VCaP (cell line): ENCODE results near the gene DHRS7B.

Source experiments
- H3K27ac ChIP-seq: fragments of 450-650 bp; 2 replicates; pipeline ENCODE4 v1.5.1; 2017
- TF ChIP-seq, protein P1 (sequence below): fragments of 450-650 bp; conservative IDR thresholded peaks from 2 replicates; pipeline ENCODE4 v1.5.1; 2017; ENCODE audit warnings: mild to moderate bottlenecking, moderate library complexity

The DHRS7B gene

DNA sequence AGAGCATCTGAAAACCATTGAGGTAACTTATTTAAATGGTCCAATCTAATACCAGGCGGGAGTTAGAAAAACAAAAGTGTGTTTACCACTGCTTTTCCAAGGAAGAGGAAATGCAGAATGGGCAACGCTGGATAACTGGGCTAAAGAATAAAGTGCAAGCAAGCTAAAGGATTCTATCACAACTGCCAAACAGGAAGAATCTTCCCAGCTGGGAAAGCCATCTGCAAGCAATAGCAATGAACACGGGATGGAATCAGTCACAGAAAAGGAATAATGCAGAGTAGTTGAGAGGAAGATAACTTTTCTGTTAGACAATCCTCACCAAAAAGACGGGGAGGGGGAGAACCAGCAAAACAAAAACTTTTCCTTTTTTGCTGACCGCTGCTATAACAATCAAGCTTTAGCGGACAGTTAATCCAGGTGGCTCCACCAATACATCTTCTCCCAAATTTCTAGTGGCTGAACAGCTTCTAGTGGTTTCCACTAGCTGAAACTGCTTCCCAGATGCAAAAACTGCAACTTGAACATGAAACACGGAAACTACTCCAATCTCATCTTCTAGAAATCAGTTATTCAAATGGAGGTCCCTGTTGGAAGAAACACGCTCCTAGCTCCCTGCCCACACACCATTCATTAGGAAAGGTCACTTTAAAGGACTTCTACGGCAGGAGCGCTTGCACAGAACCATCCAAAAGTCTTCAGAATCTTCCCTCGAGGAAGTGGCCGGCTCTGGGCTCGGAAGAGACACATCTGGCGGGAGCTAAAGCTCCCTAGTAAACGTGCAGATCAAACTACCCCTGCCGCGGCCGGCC is 86.3 kb downstream of the DHRS7B start:
- TF ChIP-seq, protein P1, sequence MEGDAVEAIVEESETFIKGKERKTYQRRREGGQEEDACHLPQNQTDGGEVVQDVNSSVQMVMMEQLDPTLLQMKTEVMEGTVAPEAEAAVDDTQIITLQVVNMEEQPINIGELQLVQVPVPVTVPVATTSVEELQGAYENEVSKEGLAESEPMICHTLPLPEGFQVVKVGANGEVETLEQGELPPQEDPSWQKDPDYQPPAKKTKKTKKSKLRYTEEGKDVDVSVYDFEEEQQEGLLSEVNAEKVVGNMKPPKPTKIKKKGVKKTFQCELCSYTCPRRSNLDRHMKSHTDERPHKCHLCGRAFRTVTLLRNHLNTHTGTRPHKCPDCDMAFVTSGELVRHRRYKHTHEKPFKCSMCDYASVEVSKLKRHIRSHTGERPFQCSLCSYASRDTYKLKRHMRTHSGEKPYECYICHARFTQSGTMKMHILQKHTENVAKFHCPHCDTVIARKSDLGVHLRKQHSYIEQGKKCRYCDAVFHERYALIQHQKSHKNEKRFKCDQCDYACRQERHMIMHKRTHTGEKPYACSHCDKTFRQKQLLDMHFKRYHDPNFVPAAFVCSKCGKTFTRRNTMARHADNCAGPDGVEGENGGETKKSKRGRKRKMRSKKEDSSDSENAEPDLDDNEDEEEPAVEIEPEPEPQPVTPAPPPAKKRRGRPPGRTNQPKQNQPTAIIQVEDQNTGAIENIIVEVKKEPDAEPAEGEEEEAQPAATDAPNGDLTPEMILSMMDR: no peak
- peak overlapping the region; percentile 97 for H3K27ac ChIP-seq

DNA sequence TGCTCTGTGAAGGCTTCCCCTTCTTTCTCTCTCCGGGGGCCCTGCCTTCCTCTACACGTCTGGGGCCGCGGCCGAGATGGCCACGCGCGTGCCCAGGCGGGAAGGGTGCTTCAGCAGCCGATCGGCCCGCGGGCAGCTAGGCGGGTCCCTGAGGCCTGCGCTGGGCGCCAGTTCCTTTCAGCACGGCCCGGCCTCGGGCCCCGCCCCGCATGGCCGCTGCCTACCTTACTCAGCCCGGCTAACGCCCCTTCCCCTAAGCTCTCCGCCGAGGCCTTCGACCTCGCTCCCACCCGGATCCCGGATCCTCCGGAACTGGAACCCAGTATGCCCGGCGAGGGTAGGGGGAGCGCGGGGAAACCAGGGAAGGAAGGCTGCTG is 86.9 kb downstream of the DHRS7B start:
- peak overlapping the region; percentile 97 for H3K27ac ChIP-seq
- TF ChIP-seq, protein P1: no peak

DNA sequence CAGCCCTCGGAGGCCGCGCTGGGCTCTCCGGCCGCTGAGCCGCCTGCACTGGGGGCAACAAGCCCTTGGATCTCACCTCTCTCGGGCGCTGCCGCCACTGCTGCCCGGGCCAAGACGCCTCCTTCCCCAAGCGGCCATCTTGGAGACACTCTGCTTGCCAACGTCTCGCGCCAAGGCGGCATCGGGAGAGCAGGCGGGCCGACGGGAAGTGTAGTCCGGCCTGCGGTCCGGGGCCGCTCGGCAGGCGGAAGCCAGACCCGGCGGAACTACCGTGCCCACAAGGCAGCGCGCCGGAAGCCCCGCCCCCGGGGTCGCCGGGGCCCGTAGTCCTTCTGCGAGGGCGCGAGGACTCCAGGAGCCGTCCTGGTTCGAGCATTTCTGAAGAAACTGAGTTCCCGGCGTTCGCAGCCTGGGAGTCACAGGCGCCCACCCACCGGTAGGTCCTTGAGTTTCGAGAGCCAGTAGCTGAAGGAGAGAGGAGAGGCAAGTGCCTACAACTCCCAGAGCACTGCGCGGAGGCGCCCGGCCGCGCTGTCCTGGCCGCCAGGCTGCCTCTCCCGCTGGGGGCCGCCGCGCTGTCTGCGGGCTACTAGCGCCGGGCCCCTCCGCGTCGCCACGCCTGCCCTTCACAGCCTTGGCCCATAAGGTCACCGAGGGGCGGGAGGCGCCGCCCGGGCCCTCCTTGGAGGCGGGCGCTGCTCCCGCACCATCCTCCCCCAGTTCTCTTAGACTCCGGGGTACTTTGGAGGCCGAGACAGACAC is 87.4 kb downstream of the DHRS7B start, which contains the start of gene TMEM11:
TMEM11 (minus strand) TSS at position 147 of the 762 bp plus-strand sequence; CDS start at position 138, 9 bp downstream.
- TF ChIP-seq, protein P1: 0 out of 2 replicates have a peak, but pooled peaks have one; percentile 7
- peak within 1 kb of the TSS; percentile 97 for H3K27ac ChIP-seq

DNA sequence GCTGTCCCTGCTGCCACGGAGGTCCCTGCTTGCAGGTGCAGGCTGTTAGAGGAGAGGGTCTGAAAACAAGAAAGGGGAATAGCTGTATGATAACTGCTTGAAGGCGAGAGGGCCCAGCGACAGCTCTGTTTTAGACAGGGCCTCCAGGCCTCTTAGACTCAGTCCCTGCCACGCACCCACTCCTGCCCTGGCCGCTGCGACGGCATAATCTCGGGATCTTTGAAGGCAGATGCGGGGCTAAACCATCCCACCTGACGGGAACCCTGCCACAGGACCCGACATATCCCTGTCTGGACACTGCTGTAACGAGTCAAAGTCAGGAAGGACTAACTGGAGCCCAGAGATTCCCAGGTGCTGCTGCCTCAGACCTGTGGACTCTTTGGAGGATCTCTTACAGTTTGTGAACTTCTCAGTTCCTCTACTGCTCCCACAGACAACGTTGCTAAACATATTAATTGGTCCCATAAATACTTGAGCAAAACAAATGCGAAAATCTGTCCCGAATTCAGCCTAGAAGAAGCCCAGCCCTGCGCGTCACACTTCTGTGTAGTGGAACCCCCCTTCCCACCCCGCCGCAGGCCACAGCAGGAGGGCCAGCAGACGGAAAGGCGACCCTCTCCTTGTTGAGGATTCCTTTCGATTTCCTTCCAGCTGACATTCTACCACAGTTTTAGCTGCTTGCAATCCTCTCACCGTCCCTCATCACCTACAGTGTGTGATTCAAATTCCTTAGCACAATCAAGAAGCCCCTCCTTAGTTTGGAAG is 88.2 kb downstream of the DHRS7B start:
- H3K27ac ChIP-seq: peak overlapping the region; percentile 97
- TF ChIP-seq, protein P1: no peak

DNA sequence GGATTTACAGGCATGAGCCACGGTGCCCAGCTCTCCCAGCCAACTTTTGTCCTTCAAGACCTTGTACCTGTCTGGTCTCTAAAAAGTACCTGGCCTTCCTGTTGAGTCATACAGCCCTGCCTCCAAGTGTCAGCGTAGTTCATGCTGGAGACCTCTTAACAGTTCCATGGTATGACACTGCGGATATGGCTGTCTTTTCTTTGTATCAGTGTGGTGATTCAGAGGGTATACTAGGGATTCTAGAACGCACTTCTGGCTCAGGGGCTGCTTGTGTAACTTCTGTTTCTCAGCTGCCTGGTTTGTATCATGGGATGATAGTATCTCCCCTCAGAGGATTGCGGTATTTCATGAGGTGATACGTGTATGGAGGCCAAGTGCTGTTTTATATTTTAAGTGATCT is 89.2 kb downstream of the DHRS7B start:
- TF ChIP-seq, protein P1: no peak
- peak overlapping the region; percentile 97 for H3K27ac ChIP-seq

DNA sequence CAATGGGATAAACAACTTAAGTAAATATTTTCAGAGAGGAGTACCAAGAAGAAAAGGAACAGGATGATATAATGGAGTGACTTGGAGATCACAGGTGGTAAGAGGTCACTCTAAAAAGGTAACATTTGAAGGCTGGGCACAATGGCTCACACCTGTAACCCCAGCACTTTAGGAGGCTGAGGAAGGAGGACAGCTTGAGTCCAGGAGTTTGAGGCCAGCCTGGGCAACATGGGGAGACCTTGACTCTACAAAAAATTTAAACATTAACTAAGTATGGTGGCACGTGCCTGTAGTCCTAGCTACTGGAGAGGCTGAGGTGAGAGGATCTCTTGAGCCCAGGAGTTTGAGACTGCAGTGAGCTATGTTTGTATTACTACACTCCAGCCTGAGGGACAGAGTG is 90.6 kb downstream of the DHRS7B start:
- H3K27ac ChIP-seq: peak overlapping the region; percentile 63; the same call in 1 of the 2 replicates
- TF ChIP-seq, protein P1: no peak

DNA sequence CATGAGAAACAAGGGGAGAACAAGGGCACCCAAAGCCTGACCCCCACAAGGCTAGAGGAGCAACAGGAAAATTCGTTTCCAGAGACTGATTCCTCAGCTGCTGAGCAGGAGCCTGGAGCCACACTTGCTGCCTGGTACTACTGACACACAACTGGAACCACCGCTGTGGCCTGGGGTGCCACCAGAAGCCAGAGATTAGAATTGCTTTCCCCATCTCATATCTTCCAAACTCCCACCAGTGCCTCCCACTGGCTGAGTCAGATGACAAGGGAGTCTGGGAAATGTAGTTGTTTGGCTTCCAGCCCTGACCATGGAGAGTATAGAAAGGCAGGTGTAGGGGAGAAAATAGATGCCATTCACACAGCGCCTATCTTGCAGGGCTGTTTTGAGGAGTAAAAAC is 91.3 kb downstream of the DHRS7B start:
- TF ChIP-seq, protein P1: no peak
- H3K27ac ChIP-seq: peak overlapping the region; percentile 63
